GM19238 (cell line): ENCODE results near the gene KBTBD4.

Source experiments
- DNase-seq: peaks from one replicate; pipeline ENCODE4 v3.0.0; 2011; ENCODE audit warnings: low spot score; ENCODE audit not compliant: insufficient read length

KBTBD4 gene

DNA sequence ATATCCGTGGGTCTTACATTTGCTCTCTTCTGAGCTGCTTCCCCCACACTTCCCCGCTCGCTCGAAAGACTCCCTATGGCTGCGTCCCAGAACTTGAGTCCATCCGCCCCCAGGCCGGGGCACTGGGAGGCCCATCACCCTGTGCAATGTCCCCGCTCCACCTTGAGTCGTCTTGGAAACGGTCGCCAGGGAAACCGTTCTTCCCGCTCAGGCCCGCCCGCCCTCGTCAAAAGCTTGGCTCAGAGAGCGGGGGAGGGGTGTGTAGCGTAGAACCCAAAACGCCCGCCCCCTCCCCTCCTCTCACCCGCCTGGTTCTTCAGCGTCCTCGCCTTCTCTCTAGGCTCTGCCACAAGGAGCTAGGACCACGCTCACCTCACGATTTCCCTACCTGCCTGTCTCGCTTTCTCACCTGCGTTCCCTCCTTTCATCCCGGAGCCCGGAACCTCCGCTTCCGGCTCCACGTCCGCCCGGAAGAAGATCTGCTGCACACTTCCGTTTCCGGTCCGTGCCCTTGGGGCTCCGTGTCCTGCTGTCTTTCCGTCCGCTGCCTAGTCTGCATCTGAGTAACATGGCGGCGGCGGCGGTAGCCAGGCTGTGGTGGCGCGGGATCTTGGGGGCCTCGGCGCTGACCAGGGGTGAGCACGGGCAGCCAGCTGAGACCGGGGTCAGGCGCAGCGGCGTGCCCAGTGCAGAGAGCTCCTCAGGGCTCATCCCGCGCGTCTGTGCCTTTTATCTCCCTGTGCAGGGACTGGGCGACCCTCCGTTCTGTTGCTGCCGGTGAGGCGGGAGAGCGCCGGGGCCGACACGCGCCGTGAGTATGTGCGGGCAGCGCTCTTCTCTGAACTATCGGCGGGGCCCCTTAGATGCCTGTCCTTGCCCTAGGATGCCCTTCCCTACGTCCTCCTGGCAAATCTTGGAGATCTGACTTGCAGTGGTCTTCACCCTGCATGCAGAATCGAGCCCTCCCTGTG lies at the start of gene KBTBD4, which contains the start of gene NDUFS3:
KBTBD4 (minus strand) TSS at position 447 of the 971 bp plus-strand sequence; CDS start at position 428, 19 bp downstream.
NDUFS3 (plus strand) TSS at position 551 of the 971 bp plus-strand sequence; CDS start at position 569, 18 bp downstream.
- peak; percentile 88 for DNase-seq

DNA sequence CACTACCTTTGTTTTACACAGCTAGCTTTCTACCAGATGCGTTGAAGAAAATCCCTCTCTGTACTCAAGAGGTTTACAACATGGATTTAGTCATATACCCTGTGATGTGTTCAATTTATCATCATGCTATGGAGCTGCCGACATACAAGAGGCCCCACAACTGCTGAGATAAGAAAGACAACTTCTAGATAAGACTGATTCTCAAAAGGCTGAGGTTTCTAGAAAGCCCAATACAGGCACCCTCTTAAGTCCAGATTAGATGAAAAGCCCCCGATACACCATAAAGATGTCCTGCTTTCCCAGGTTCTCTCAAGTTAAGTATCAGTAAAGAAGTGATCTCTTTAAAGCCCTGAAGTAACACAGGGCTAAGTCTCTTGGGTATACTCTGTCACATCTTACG lies 49.3 kb upstream of the KBTBD4 start:
- no peak for DNase-seq

DNA sequence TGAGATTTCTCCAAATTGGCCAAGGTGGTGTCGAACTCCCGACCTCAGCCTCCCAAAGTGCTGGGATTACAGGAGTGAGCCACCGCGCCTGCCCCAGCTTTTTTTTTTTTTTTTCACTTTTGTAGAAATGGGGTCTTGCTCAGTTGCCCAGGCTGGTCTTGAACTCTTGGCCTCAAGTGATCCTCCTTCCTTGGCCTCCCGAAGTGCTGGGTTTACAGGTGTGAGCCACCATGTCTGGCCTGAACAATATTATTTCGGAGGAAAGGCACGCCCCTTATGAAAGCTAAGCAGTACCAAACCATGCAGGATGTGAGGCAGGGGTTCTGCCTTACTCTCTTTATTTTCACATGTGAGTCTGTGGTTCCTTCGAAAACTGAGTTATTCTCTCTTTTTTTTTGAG lies 47.5 kb upstream of the KBTBD4 start:
- no peak for DNase-seq

- no peak for DNase-seq
Measured at GRCh38 chr11:47620836-47621378, 42.1 kb upstream of the KBTBD4 start.

- no peak for DNase-seq
Measured at GRCh38 chr11:47617417-47617809, 38.6 kb upstream of the KBTBD4 start.

DNA sequence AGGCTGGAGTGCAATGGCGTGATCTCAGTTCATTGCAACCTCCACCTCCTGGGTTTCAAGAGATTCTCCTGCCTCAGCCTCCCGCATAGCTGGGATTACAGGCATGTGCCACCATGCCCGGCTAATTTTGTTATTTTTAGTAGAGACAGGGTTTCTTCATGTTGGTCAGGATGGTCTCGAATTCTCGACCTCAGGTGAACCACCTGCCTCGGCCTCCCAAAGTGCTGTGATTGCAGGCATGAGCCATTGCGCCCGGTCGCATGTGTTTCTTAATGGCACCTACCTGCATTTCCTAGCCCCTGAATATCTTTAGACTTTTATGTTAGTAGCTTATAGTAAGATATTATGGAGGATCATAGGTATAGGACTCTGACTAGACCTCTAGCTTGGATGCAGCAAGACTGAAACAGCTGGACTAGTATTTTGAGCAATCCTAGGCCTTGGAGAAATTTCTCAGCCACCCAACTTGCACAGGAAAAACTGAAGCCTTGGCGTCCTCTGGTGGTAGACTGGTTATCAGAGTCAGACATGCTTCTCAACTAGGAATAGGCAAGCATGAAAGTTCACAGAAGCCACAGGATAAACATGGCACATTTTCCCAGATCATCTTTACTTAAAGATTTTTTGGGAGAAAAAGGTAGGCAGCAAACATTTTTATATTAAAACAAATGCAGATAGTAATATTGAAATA lies 38.1 kb upstream of the KBTBD4 start:
- DNase-seq, result no peak

DNA sequence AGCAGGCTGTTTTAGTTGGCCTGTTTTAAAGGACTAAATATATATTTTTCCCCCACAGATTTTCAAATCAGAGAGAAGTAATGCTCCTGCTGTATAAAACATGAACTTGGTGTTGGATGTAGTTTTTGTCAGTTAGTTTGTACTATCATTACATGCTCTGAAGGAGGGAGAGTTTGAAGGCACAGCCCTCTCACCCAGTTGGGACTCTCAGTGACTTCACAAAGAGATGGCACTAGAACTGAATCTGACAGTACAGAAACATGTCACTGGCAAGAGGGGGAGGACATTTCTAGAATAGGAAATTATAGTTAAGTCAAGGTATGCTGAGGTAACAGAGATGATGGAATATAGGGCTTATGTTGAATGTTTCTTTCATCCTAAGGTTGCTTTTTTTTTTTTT lies 36.5 kb upstream of the KBTBD4 start:
- DNase-seq, result no peak

DNA sequence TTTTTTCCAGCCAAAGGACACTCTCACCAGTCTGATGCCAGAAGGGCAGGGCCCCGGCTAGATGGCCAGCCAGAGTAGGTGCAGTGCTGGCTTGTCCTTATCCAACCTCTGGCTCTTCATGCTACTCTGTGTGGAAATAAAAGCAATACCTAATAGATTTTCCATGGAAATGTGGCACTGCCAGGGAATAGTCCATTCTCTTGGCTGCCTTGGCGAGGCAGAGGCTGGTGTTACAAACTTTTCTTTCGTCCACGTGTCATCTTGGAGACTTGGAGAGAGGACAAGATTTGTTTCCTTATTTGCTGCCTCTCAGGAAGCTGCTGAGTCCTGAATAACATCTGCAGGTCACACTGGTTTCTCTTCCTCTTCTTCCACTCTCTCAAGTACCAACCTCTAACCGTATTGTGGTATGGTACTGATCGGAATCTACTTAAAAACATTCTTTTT lies 32.6 kb upstream of the KBTBD4 start:
- no peak for DNase-seq

GRCh38 chr11:47609675-47610074 lies 30.9 kb upstream of the KBTBD4 start:
- DNase-seq, result no peak

- DNase-seq, result no peak
Measured at GRCh38 chr11:47607380-47607779, 28.6 kb upstream of the KBTBD4 start.

- no peak for DNase-seq
Measured at GRCh38 chr11:47606731-47607130, 28.0 kb upstream of the KBTBD4 start.

DNA sequence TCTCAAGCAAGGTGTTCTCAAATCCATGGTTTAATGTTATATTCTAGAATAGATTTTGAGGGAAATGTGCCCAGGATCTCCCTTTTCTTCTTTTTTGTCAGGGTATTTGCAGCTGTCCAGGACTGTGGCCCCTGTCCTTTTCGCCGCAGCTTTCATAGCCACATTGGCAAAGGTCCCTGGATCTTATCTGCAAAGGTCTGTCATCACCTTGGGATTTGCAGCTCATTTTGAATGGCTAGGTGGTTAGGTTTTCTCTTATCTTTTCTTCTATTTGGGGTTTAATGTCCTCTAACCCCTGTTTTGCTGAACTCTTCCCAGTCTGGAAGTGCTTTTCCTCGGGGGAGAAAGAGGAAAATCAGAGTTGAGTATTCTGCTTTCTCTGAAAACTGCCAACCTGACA lies 27.2 kb upstream of the KBTBD4 start:
- DNase-seq, result no peak

DNA sequence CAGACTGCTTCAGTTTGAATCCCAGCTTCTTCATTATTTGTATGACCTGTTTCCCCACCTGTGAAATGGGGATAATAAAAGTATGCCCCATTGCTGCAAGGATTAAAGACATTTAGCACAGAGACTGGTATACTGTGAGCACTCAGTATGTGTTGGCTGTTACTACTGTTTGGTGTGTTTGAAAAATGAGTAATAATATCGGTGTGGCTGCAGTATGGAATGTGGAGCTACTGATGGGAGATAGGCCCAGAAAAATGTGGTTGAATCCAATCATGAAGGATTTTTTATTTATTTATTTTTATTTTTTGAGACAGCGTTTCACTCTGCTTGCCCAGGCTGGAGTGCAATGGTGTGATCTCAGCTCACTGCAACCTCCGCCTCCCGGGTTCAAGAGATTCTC lies 24.5 kb upstream of the KBTBD4 start:
- no peak for DNase-seq

- DNase-seq, result no peak
Measured at GRCh38 chr11:47599902-47600301, 21.1 kb upstream of the KBTBD4 start.

GRCh38 chr11:47595967-47596366 lies 17.2 kb upstream of the KBTBD4 start:
- no peak for DNase-seq

- DNase-seq, result no peak
Measured at GRCh38 chr11:47595029-47595428, 16.3 kb upstream of the KBTBD4 start.

- no peak for DNase-seq
Measured at GRCh38 chr11:47593934-47594855, 15.4 kb upstream of the KBTBD4 start, which contains the start of gene C1QTNF4. Gene C1QTNF4, minus strand, starts transcription at chr11:47594411. Its CDS starts 3,601 bp downstream, at chr11:47590810.

GRCh38 chr11:47593492-47593933 lies 14.7 kb upstream of the KBTBD4 start:
- DNase-seq, result no peak

GRCh38 chr11:47592970-47593369 lies 14.2 kb upstream of the KBTBD4 start:
- no peak for DNase-seq

DNA sequence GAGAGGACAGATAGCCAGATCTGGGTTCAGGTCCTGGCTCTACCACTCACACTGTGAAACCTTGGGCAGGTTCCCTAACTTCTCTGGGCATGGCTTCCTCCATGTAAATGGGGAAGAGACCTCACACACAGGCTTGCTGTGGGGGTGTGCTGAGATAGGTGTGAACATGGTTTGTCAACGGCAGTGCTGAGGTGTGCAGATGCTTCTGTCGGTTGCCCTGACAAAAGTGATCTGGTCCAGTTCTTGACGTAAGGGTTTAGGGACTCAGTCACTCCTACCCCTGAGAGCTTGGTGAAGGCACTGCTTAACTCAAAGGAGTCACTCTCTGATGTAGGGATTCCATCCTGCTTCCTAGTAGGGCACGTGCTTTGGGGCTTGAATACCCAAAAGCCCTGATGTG lies 13.5 kb upstream of the KBTBD4 start:
- DNase-seq, result no peak

GRCh38 chr11:47591764-47592163 lies 13.0 kb upstream of the KBTBD4 start:
- DNase-seq, result no peak
